K562 (cell line): Measurements from ENCODE around the gene NTN3. TPM values are rescaled to one million over a fixed set of nuclear protein-coding genes. Genes with fewer than 3 reads are reported as not detected.

Experiments
- ARID2 ChIP-seq: fragments of 450-650 bp; IDR thresholded peaks from 2 replicates; pipeline ENCODE4 v1.6.1; 2017; ENCODE audit warnings: antibody characterized with exemption, mild to moderate bottlenecking
- CBFB ChIP-seq: sonication (generic); formaldehyde crosslinking; IDR thresholded peaks from 2 replicates; pipeline ENCODE4 v1.4.0; 2020; ENCODE audit warnings: mild to moderate bottlenecking, missing genetic modification reagents
- CBX1 ChIP-seq: sonication (generic); IDR thresholded peaks from 2 replicates; pipeline ENCODE4 v1.6.1; 2016; ENCODE audit warnings: antibody characterized with exemption, low read depth, mild to moderate bottlenecking
- CC2D1A ChIP-seq: fragments of 450-650 bp; IDR thresholded peaks from 2 replicates; pipeline ENCODE4 v1.6.1; 2017; ENCODE audit warnings: mild to moderate bottlenecking
- CCNT2 ChIP-seq: IDR thresholded peaks from 2 replicates; pipeline ENCODE4 v1.6.1; 2011; ENCODE audit warnings: borderline replicate concordance, low read depth, mild to moderate bottlenecking, moderate library complexity, mixed read lengths, low read length; ENCODE audit not compliant: insufficient read length; ENCODE audit errors: extremely low read depth
- CREM ChIP-seq: IDR thresholded peaks from 2 replicates; pipeline ENCODE4 v1.6.1; 2014; ENCODE audit warnings: antibody characterized with exemption, low read depth
- EP400 ChIP-seq: fragments of 450-650 bp; IDR thresholded peaks from 2 replicates; pipeline ENCODE4 v1.6.1; 2017; ENCODE audit warnings: antibody characterized with exemption, mild to moderate bottlenecking, moderate library complexity
- EZH2 ChIP-seq: IDR thresholded peaks from 2 replicates; pipeline ENCODE4 v1.6.1; 2012; ENCODE audit warnings: low read depth, mild to moderate bottlenecking, inconsistent platforms, low read length, borderline replicate concordance
- LEF1 ChIP-seq: fragments of 450-650 bp; IDR thresholded peaks from 2 replicates; pipeline ENCODE4 v1.6.1; 2016; ENCODE audit warnings: mild to moderate bottlenecking
- SIRT6 ChIP-seq: IDR thresholded peaks from one replicate; pipeline ENCODE4 v1.6.1; 2012; ENCODE audit warnings: low read depth, mild to moderate bottlenecking, control low read depth, inconsistent platforms, low read length, moderate library complexity
- ZBED1 ChIP-seq: IDR thresholded peaks from 2 replicates; pipeline ENCODE4 v1.6.1; 2014
- ZBTB49 ChIP-seq: sonication (generic); formaldehyde crosslinking; IDR thresholded peaks from 2 replicates; pipeline ENCODE4 v1.8.0; 2022; ENCODE audit warnings: missing genetic modification reagents, mild to moderate bottlenecking, borderline replicate concordance
- polyA plus RNA-seq, 8 experiments: library from polyadenylated mRNA; depleted of rRNA in 4 of 8; stranded (reverse) in 5 of 8; unstranded in 3 of 8; fragments of >200 nt; fragmentation: Nextera tagmentation in 2 of 8; fragmentation: Illumina TruSeq in 1 of 8; extraction: Ambion mirVana in 2 of 8; extraction: Trizol in 1 of 8; gene quantifications; 2 replicates each; pipeline versions ENCODE4 v1.2.1 to v1.2.3, GENCODE V29; 2011 to 2014; ENCODE audit warnings: inconsistent platforms in 1 of 8, missing spikeins in 1 of 8
- total RNA-seq, 7 experiments: library from RNA; depleted of rRNA in 6 of 7; stranded (reverse); fragments of >200 nt in 6 of 7; fragmentation: Illumina TruSeq in 2 of 7; extraction: Trizol in 2 of 7; gene quantifications; 2 replicates each; pipeline versions ENCODE4 v1.2.1 to v1.2.3, GENCODE V29; 2011 to 2021; ENCODE audit warnings: low replicate concordance in 1 of 7
- TF ChIP-seq, protein P1 (sequence below), 3 experiments: IDR thresholded peaks in 2 of 3; conservative IDR thresholded peaks in 1 of 3; 2 replicates each; pipeline ENCODE4 v1.5.1; 2011 to 2012; ENCODE audit warnings: low read length in 3 of 3, mild to moderate bottlenecking in 3 of 3, control low read depth in 2 of 3, improper control_type of control experiment in 1 of 3, inconsistent platforms in 1 of 3, low read depth in 1 of 3, mixed read lengths in 1 of 3, moderate library complexity in 1 of 3; ENCODE audit not compliant: insufficient read depth in 2 of 3
- TF ChIP-seq, protein P2 (sequence below): IDR thresholded peaks from 2 replicates; pipeline ENCODE4 v1.6.1; 2011; ENCODE audit warnings: borderline replicate concordance, low read depth, mild to moderate bottlenecking, moderate library complexity, low read length; ENCODE audit not compliant: insufficient read depth, poor library complexity, severe bottlenecking
- TF ChIP-seq, protein P3 (sequence below): sonication (generic); formaldehyde crosslinking; IDR thresholded peaks from 2 replicates; pipeline ENCODE4 v1.8.0; 2022; ENCODE audit warnings: missing genetic modification reagents, mild to moderate bottlenecking, moderate library complexity, borderline replicate concordance
- TF ChIP-seq, protein P4 (sequence below): fragments of 250-450 bp; sonication (Bioruptor Pico); IDR thresholded peaks from 2 replicates; pipeline ENCODE4 v1.8.0; 2022; ENCODE audit warnings: inconsistent platforms, mild to moderate bottlenecking, moderate library complexity, borderline replicate concordance

NTN3 gene
- total and polyA plus RNA-seq, 9 of the 15 experiments (the other 6 are each of a cell fraction or from before 2014, with no cell fraction given), result not detected

- TF ChIP-seq CC2D1A (peak; percentile 58; the same call in 1 of the 2 replicates), LEF1 (no peak), CREM (peak; percentile 48; the same call in 1 of the 2 replicates), ARID2 (peak; percentile 71), EZH2 (no peak), CCNT2 (peak; percentile 27), SIRT6 (no peak), CBFB (peak; percentile 65; the same call in 1 of the 2 replicates), CBX1 (peak; percentile 38; the same call in 1 of the 2 replicates), ZBED1 (no peak), EP400 (no peak), ZBTB49 (CRISPR knock-in tag) (no peak)
- TF ChIP-seq, protein P1, sequence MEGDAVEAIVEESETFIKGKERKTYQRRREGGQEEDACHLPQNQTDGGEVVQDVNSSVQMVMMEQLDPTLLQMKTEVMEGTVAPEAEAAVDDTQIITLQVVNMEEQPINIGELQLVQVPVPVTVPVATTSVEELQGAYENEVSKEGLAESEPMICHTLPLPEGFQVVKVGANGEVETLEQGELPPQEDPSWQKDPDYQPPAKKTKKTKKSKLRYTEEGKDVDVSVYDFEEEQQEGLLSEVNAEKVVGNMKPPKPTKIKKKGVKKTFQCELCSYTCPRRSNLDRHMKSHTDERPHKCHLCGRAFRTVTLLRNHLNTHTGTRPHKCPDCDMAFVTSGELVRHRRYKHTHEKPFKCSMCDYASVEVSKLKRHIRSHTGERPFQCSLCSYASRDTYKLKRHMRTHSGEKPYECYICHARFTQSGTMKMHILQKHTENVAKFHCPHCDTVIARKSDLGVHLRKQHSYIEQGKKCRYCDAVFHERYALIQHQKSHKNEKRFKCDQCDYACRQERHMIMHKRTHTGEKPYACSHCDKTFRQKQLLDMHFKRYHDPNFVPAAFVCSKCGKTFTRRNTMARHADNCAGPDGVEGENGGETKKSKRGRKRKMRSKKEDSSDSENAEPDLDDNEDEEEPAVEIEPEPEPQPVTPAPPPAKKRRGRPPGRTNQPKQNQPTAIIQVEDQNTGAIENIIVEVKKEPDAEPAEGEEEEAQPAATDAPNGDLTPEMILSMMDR (IDR thresholded peaks at IDR 0.05 in 2 of 3, conservative IDR thresholded peaks at IDR 0.05 in 1 of 3; ENCODE audit: insufficient read depth in 2 of 3, low read depth in 1 of 3, low read length in 3 of 3), result peak; percentile 92 to 95 (median 95)
- TF ChIP-seq, protein P2, sequence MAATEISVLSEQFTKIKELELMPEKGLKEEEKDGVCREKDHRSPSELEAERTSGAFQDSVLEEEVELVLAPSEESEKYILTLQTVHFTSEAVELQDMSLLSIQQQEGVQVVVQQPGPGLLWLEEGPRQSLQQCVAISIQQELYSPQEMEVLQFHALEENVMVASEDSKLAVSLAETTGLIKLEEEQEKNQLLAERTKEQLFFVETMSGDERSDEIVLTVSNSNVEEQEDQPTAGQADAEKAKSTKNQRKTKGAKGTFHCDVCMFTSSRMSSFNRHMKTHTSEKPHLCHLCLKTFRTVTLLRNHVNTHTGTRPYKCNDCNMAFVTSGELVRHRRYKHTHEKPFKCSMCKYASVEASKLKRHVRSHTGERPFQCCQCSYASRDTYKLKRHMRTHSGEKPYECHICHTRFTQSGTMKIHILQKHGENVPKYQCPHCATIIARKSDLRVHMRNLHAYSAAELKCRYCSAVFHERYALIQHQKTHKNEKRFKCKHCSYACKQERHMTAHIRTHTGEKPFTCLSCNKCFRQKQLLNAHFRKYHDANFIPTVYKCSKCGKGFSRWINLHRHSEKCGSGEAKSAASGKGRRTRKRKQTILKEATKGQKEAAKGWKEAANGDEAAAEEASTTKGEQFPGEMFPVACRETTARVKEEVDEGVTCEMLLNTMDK, result peak; percentile 81
- TF ChIP-seq, protein P3, sequence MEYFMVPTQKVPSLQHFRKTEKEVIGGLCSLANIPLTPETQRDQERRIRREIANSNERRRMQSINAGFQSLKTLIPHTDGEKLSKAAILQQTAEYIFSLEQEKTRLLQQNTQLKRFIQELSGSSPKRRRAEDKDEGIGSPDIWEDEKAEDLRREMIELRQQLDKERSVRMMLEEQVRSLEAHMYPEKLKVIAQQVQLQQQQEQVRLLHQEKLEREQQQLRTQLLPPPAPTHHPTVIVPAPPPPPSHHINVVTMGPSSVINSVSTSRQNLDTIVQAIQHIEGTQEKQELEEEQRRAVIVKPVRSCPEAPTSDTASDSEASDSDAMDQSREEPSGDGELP (CRISPR knock-in tag), result peak; percentile 57
- TF ChIP-seq, protein P4, sequence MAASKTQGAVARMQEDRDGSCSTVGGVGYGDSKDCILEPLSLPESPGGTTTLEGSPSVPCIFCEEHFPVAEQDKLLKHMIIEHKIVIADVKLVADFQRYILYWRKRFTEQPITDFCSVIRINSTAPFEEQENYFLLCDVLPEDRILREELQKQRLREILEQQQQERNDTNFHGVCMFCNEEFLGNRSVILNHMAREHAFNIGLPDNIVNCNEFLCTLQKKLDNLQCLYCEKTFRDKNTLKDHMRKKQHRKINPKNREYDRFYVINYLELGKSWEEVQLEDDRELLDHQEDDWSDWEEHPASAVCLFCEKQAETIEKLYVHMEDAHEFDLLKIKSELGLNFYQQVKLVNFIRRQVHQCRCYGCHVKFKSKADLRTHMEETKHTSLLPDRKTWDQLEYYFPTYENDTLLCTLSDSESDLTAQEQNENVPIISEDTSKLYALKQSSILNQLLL (CRISPR knock-in tag), result no peak
Observed at GRCh38 chr16:2500918-2501750, 30.0 kb downstream of the NTN3 start (continued).
